Measurements from ENCODE around the gene VSIR.

Gene VSIR

GRCh38 chr10:71763352-71764127, 9.8 kb downstream of the VSIR start:
- DNase-seq: no peak

- no peak for DNase-seq
Observed at GRCh38 chr10:71762324-71762723, 11.0 kb downstream of the VSIR start.

GRCh38 chr10:71761541-71762113, 11.7 kb downstream of the VSIR start:
- no peak for DNase-seq

- peak; percentile 39 for DNase-seq
Observed at GRCh38 chr10:71761105-71761511, 12.2 kb downstream of the VSIR start.

- DNase-seq: no peak
Observed at GRCh38 chr10:71757399-71757922, 15.9 kb downstream of the VSIR start.

- no peak for DNase-seq
Observed at GRCh38 chr10:71756311-71757191, 16.8 kb downstream of the VSIR start.

- no peak for DNase-seq
Observed at GRCh38 chr10:71755179-71755879, 18.0 kb downstream of the VSIR start.

GRCh38 chr10:71754562-71754961, 18.8 kb downstream of the VSIR start:
- no peak for DNase-seq

- no peak for DNase-seq
Observed at GRCh38 chr10:71753960-71754505, 19.3 kb downstream of the VSIR start.

GRCh38 chr10:71753091-71753959, 20.0 kb downstream of the VSIR start:
- no peak for DNase-seq

- DNase-seq: no peak
Observed at GRCh38 chr10:71752391-71753090, 20.8 kb downstream of the VSIR start.

GRCh38 chr10:71751515-71752224, 21.6 kb downstream of the VSIR start:
- DNase-seq: no peak

GRCh38 chr10:71750986-71751385, 22.3 kb downstream of the VSIR start:
- DNase-seq: no peak

- no peak for DNase-seq
Observed at GRCh38 chr10:71750124-71750841, 23.0 kb downstream of the VSIR start.

- no peak for DNase-seq
Observed at GRCh38 chr10:71749396-71749795, 23.9 kb downstream of the VSIR start.

GRCh38 chr10:71748671-71749191, 24.6 kb downstream of the VSIR start:
- DNase-seq: peak; percentile 59

- DNase-seq: no peak
Observed at GRCh38 chr10:71747551-71748523, 25.5 kb downstream of the VSIR start.

- DNase-seq: no peak
Observed at GRCh38 chr10:71747039-71747531, 26.2 kb downstream of the VSIR start.

Measured in stimulated activated CD4-positive, alpha-beta T cell treated with anti-CD3 and anti-CD28 coated beads, Interleukin-12 subunit alpha, Interleukin-12 subunit beta, amount 100 ng/mL, for 4 hours (primary cell).